HepG2 (cell line): ENCODE measurements around the gene FCAMR. TPM values are rescaled to one million over a fixed set of nuclear protein-coding genes. Genes with fewer than 3 reads are reported as not detected.

ENCODE experiments used
- ATAC-seq: fragments of 200-7000 bp; cut with Tn5 transposase; 3 replicates; pipeline ENCODE4 v1.9.1; 2020; ENCODE audit warnings: mild to moderate bottlenecking, moderate library complexity
- BruUV-seq: library from RNA; stranded (reverse); fragments of 400-500 nt; replicated peaks from 2 replicates; lab custom pipeline; 2021; lab: Mats Ljungman, UMichigan
- CTCF ChIA-PET: fragments of 300-600 bp; formaldehyde crosslinking; extraction: SDS; loops from one replicate; lab custom pipeline; 2021; ENCODE audit warnings: low total read pairs, inconsistent platforms, low intra/inter-chr PET ratio; lab: Yijun Ruan, JAX
- POLR2A ChIA-PET: fragments of 350-600 bp; sonication (Branson Sonifier 250); formaldehyde crosslinking; loops from one replicate; lab custom pipeline; 2020; ENCODE audit warnings: antibody characterized with exemption, inconsistent platforms; lab: Yijun Ruan, JAX
- DNase-seq: peaks from one replicate; pipeline ENCODE4 v3.0.0-alpha.2; 2015; ENCODE audit warnings: low spot score
- FAIRE-seq: peaks from 3 replicates; lab custom pipeline; 2011; peaks lifted over from hg19 to GRCh38; lab: Jason Lieb, UNC
- H2AFZ ChIP-seq: one replicate; pipeline ENCODE4 v1.6.1; 2011; ENCODE audit warnings: low read length, inconsistent platforms
- H3K27ac ChIP-seq: fragments of 300-600 bp; 3 replicates; pipeline ENCODE4 v1.8.0; 2011; ENCODE audit warnings: mixed run types, mild to moderate bottlenecking, mixed read lengths, low read length, inconsistent platforms; ENCODE audit not compliant: insufficient read depth; ENCODE audit errors: extremely low read length
- H3K27me3 ChIP-seq, 2 experiments: fragments of 200-600 bp in 1 of 2; 2 replicates in 1 of 2; 3 replicates in 1 of 2; pipeline versions ENCODE4 v1.6.0 to v1.8.0; 2011; ENCODE audit warnings: low read length in 2 of 2, mild to moderate bottlenecking in 2 of 2, moderate library complexity in 2 of 2, inconsistent platforms in 1 of 2; ENCODE audit not compliant: insufficient read depth in 2 of 2, control insufficient read depth in 1 of 2
- H3K36me3 ChIP-seq, 2 experiments: fragments of 200-600 bp in 1 of 2; replicated peaks in 1 of 2; 2 replicates in 1 of 2; 3 replicates in 1 of 2; pipeline versions ENCODE4 v1.5.1 to v1.8.0; 2011; ENCODE audit warnings: low read length in 2 of 2, inconsistent platforms in 1 of 2; ENCODE audit not compliant: insufficient read depth in 2 of 2, control insufficient read depth in 1 of 2
- H3K4me1 ChIP-seq: 2 replicates; pipeline ENCODE4 v1.5.1; 2012; ENCODE audit warnings: low read length, inconsistent platforms; ENCODE audit not compliant: insufficient read depth
- H3K4me2 ChIP-seq: 2 replicates; pipeline ENCODE4 v1.6.0; 2011; ENCODE audit warnings: low read depth, low read length, inconsistent platforms
- H3K4me3 ChIP-seq, 3 experiments: fragments of 200-600 bp in 1 of 3; sonication (generic), shearing (Covaris generic) in 1 of 3; replicated peaks in 1 of 3; 2 replicates each; pipeline ENCODE4 v1.5.1; 2011 to 2016; ENCODE audit warnings: low read length in 3 of 3, inconsistent platforms in 2 of 3, low read depth in 2 of 3, mild to moderate bottlenecking in 2 of 3, control low read depth in 1 of 3, mixed read lengths in 1 of 3; ENCODE audit not compliant: insufficient read depth in 1 of 3
- H3K79me2 ChIP-seq: one replicate; pipeline ENCODE4 v1.6.1; 2011; ENCODE audit warnings: low read length, inconsistent platforms; ENCODE audit not compliant: insufficient read depth
- H3K9ac ChIP-seq: 2 replicates; pipeline ENCODE4 v1.6.0; 2011; ENCODE audit warnings: mild to moderate bottlenecking, low read depth, low read length, inconsistent platforms; ENCODE audit not compliant: insufficient read depth
- H3K9me3 ChIP-seq: 2 replicates; pipeline ENCODE4 v1.5.1; 2012; ENCODE audit warnings: mild to moderate bottlenecking, low read length
- H4K20me1 ChIP-seq: 2 replicates; pipeline ENCODE4 v1.6.0; 2011; ENCODE audit warnings: inconsistent platforms, mild to moderate bottlenecking, low read length, moderate library complexity; ENCODE audit not compliant: insufficient read depth
- NR2F1 ChIP-seq, 2 experiments: fragments of 450-650 bp in 1 of 2; formaldehyde crosslinking in 1 of 2; IDR thresholded peaks; 2 replicates each; pipeline versions ENCODE4 v1.5.0 to v1.6.1; 2016 to 2020; ENCODE audit warnings: mild to moderate bottlenecking in 1 of 2, missing compliant biosample characterization in 1 of 2, missing genetic modification reagents in 1 of 2, moderate library complexity in 1 of 2
- SAFB2 ChIP-seq: sonication (generic); formaldehyde crosslinking; IDR thresholded peaks from 2 replicates; pipeline ENCODE4 v1.5.1; 2020; ENCODE audit warnings: missing genetic modification reagents, low read depth, mild to moderate bottlenecking, borderline replicate concordance
- SRY ChIP-seq: sonication (generic); formaldehyde crosslinking; IDR thresholded peaks from 2 replicates; pipeline ENCODE4 v1.8.0; 2022; ENCODE audit warnings: mild to moderate bottlenecking, missing genetic modification reagents
- TOPORS ChIP-seq: sonication (generic); formaldehyde crosslinking; IDR thresholded peaks from 2 replicates; pipeline ENCODE4 v1.8.0; 2023; ENCODE audit warnings: mild to moderate bottlenecking, missing genetic modification reagents
- ZNF660 ChIP-seq: sonication (generic); formaldehyde crosslinking; IDR thresholded peaks from 2 replicates; pipeline ENCODE4 v1.5.1; 2020; ENCODE audit warnings: mild to moderate bottlenecking, low read depth, missing genetic modification reagents, borderline replicate concordance
- ZNF709 ChIP-seq: sonication (generic); formaldehyde crosslinking; IDR thresholded peaks from 2 replicates; pipeline ENCODE4 v1.5.0; 2020; ENCODE audit warnings: mild to moderate bottlenecking, missing genetic modification reagents
- WGBS: methylation state at CpG from one replicate; pipeline ENCODE4 v1.1.6; 2017; ENCODE audit warnings: low lambda C conversion rate; 5-methylcytosine and 5-hydroxymethylcytosine counted together
- in situ Hi-C: cut with HindIII; loops from 2 replicates; pipeline ENCODE4 v1.10.0; 2017; ENCODE audit warnings: low pct_unique_long_range_greater_than_20kb; ENCODE audit not compliant: extremely low pct_ligation_motif_present
- intact Hi-C: fragments of 100-400 bp; cut with micrococcal nuclease; formaldehyde crosslinking; loops from one replicate; pipeline ENCODE4 v1.10.0; 2022; ENCODE audit not compliant: unreplicated experiment
- polyA plus RNA-seq, 8 experiments: library from polyadenylated mRNA; depleted of rRNA in 3 of 8; stranded (reverse) in 7 of 8; unstranded in 1 of 8; fragments of >200 nt; fragmentation: Illumina TruSeq in 4 of 8; extraction: Trizol in 4 of 8; gene quantifications; 2 replicates each; pipeline versions ENCODE4 v1.2.1 to v1.2.3, GENCODE V29; 2011 to 2016; ENCODE audit warnings: low read depth in 4 of 8, missing spikeins in 1 of 8, mixed read lengths in 1 of 8; ENCODE audit not compliant: insufficient read depth in 1 of 8
- total RNA-seq, 5 experiments: library from RNA; depleted of rRNA; stranded (reverse); fragments of >200 nt; fragmentation: Illumina TruSeq; extraction: Trizol; gene quantifications; 2 replicates each; pipeline ENCODE4 v1.2.3, GENCODE V29; 2016; ENCODE audit warnings: low read depth in 1 of 5
- TF ChIP-seq, protein P1 (sequence below): sonication (generic); formaldehyde crosslinking; IDR thresholded peaks from 2 replicates; pipeline ENCODE4 v1.4.0; 2020; ENCODE audit warnings: missing genetic modification reagents

Gene FCAMR
- total and polyA plus RNA-seq, 2 of the 13 experiments (the other 11 are each of a cell fraction or from before 2014, with no cell fraction given): not detected

DNA sequence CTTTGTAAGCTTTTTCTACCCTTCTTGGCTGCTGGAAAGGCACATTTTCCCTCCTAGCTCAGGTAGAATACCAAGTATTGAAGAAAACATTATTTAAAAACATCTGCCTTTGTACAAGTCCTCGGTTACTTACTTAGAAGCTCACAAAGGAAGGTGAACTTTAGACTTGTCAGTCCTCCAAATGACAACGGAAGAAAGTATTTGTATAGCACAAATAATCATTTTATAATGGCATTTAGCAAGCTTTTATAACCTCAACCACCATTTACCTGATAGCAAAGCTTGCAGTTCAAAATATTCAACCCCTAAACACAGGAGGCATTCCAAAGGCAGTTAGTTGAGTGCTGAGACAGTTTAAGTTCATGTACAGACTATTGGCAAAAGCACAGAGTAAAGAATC, 2.5 kb upstream of the FCAMR start:
- H3K9ac ChIP-seq: no peak overlapping the region
- no peak for DNase-seq
- intact Hi-C loops: no loop called here
- in situ Hi-C loops: no loop called here
- no peaks in the 10 kb centered on the region for H3K9me3 ChIP-seq
- WGBS: 0% methylated on average over 2 of the region's 2 CpGs
- no peak overlapping the region for H2AFZ ChIP-seq
- FAIRE-seq: no peak
- no peak overlapping the region for H3K27ac ChIP-seq
- ATAC-seq: no peak
- CTCF ChIA-PET: no interaction called here
- 0 out of 2 replicates have a peak, but pooled peaks cover 7% of the 10 kb centered on the region for H3K4me1 ChIP-seq
- peaks cover 0 to 18% of the 10 kb centered on the region in 2 experiments; a peak in 3 of 5 replicates for H3K27me3 ChIP-seq
- POLR2A ChIA-PET: no interaction called here
- no peak overlapping the region for H3K4me2 ChIP-seq
- H4K20me1 ChIP-seq: no peaks in the 10 kb centered on the region
- H3K79me2 ChIP-seq: no peaks in the 10 kb centered on the region
- no TSS peak for BruUV-seq
- TF ChIP-seq, protein P1, sequence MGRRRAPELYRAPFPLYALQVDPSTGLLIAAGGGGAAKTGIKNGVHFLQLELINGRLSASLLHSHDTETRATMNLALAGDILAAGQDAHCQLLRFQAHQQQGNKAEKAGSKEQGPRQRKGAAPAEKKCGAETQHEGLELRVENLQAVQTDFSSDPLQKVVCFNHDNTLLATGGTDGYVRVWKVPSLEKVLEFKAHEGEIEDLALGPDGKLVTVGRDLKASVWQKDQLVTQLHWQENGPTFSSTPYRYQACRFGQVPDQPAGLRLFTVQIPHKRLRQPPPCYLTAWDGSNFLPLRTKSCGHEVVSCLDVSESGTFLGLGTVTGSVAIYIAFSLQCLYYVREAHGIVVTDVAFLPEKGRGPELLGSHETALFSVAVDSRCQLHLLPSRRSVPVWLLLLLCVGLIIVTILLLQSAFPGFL (CRISPR knock-in tag): no peak
- TF ChIP-seq SAFB2 (CRISPR knock-in tag) (no peak), ZNF709 (CRISPR knock-in tag) (no peak), ZNF660 (CRISPR knock-in tag) (no peak), TOPORS (CRISPR knock-in tag) (no peak), SRY (CRISPR knock-in tag) (no peak), NR2F1 (CRISPR knock-in tag; IDR thresholded peaks at IDR 0.05) (no peak)
- TF ChIP-seq, all 625 proteins: peak for 0
- no peaks in the 10 kb centered on the region for H3K36me3 ChIP-seq
- H3K4me3 ChIP-seq: no peak overlapping the region
